Gastrocnemius medialis (tissue), 4 donors: ENCODE results near the gene RBFOX2. TPM values are rescaled to one million over a fixed set of nuclear protein-coding genes. Genes with fewer than 3 reads are reported as not detected.

Experiments used
- ATAC-seq, 2 donors: fragments of 150-250 bp; one replicate each; pipeline ENCODE4 v1.9.1; 2016
- DNase-seq, 2 donors: peaks; one replicate each; pipeline ENCODE4 v3.0.0-alpha.2; 2019
- H3K27ac ChIP-seq, 4 donors: fragments of 200-600 bp; sonication (generic); 1 replicate in 1 of 4; 2 replicates in 3 of 4; pipeline ENCODE4 v1.5.1; 2016 to 2018; ENCODE audit warnings: mild to moderate bottlenecking in 2 of 4, moderate library complexity in 1 of 4
- H3K27me3 ChIP-seq, 3 donors: fragments of 200-600 bp; sonication (generic) in 2 of 3; 1 replicate in 1 of 3; 2 replicates in 2 of 3; pipeline versions ENCODE4 v1.5.1 to v1.6.0; 2016 to 2019; ENCODE audit warnings: mild to moderate bottlenecking in 1 of 3, moderate library complexity in 1 of 3
- H3K36me3 ChIP-seq, 2 donors: fragments of 200-600 bp; sonication (generic) in 1 of 2; one replicate each; pipeline ENCODE4 v1.5.1; 2017 to 2018
- H3K4me1 ChIP-seq, 2 donors: fragments of 200-600 bp; sonication (generic) in 1 of 2; one replicate each; pipeline ENCODE4 v1.5.1; 2016 to 2017; ENCODE audit warnings: mild to moderate bottlenecking in 2 of 2
- H3K4me3 ChIP-seq, 4 donors: fragments of 200-600 bp; sonication (generic) in 3 of 4; 1 replicate in 1 of 4; 2 replicates in 3 of 4; pipeline ENCODE4 v1.5.1; 2016 to 2019; ENCODE audit warnings: mild to moderate bottlenecking in 2 of 4
- H3K9me3 ChIP-seq, 3 donors: fragments of 200-600 bp; sonication (generic) in 2 of 3; 1 replicate in 1 of 3; 2 replicates in 2 of 3; pipeline ENCODE4 v1.5.1; 2016 to 2019
- CTCF ChIP-seq, 5 experiments: fragments of 450-650 bp in 3 of 5; fragments of 200-600 bp in 2 of 5; sonication (generic) in 2 of 5; IDR thresholded peaks in 4 of 5; conservative IDR thresholded peaks in 1 of 5; 1 replicate in 4 of 5; 2 replicates in 1 of 5; pipeline ENCODE4 v1.5.1; 2016 to 2019; ENCODE audit warnings: antibody characterized with exemption in 5 of 5, mild to moderate bottlenecking in 3 of 5, moderate library complexity in 3 of 5
- POLR2A ChIP-seq, 2 donors: fragments of 450-650 bp; IDR thresholded peaks; one replicate each; pipeline ENCODE4 v1.6.1; 2017; ENCODE audit warnings: antibody characterized with exemption in 2 of 2, mild to moderate bottlenecking in 2 of 2, moderate library complexity in 2 of 2
- in situ Hi-C, 4 donors: fragments of 200-750 bp; cut with MboI; loops; one replicate each; pipeline versions ENCODE4 v1.15.0 to v1.8.0; 2017; ENCODE audit warnings: low sequenced_read_pairs in 4 of 4
- intact Hi-C: fragments of 100-400 bp; cut with DNase I; formaldehyde crosslinking; loops from one replicate; pipeline ENCODE4 v1.15.1; 2023; ENCODE audit warnings: low total_unique reads
- total RNA-seq, 4 donors: library from RNA; depleted of rRNA; stranded (reverse); fragments of >200 nt; gene quantifications; one replicate each; pipeline versions ENCODE4 v1.1.0 to v1.2.3, GENCODE V29; 2016

The RBFOX2 gene
- total RNA-seq, 4 donors from 2014 or later = 26.0 to 32.1 (median 28.6) TPM

GRCh38 chr22:35846804-35847203, 181.8 kb downstream of the RBFOX2 start:
- intact Hi-C loops (loop anchor here (10.0 kb wide), 1 partner anchor 532 kb away; no protein-coding TSS in a partner anchor), in situ Hi-C loops (no loop called here)
- Histone ChIP-seq H3K9me3 (no peaks in the 10 kb centered on the region), H3K4me3 (peak overlapping the region in 3 of 4 donors; percentile 26 to 52 (median 47)), H3K36me3 (no peaks in the 10 kb centered on the region), H3K4me1 (peaks cover 57 to 58% of the 10 kb centered on the region in 2 donors), H3K27ac (peak overlapping the region; percentile 82 to 95 (median 92)), H3K27me3 (no peaks in the 10 kb centered on the region)
- TF ChIP-seq CTCF (IDR thresholded peaks at IDR 0.05 in 4 of 5, conservative IDR thresholded peaks at IDR 0.05 in 1 of 5) = no peak
- no peak for TF ChIP-seq POLR2A (IDR thresholded peaks at IDR 0.05)
- no peak for ATAC-seq
- no peak for DNase-seq

GRCh38 chr22:35844886-35845285, 183.7 kb downstream of the RBFOX2 start:
- intact Hi-C loops (loop anchor here (5.0 to 10.0 kb wide), 2 partner anchors 37 to 530 kb away; no protein-coding TSS in a partner anchor), in situ Hi-C loops (no loop called here)
- H3K4me1 ChIP-seq = peaks cover 63 to 68% of the 10 kb centered on the region in 2 donors
- ATAC-seq (no peak), DNase-seq (no peak)
- TF ChIP-seq CTCF (IDR thresholded peaks at IDR 0.05 in 4 of 5, conservative IDR thresholded peaks at IDR 0.05 in 1 of 5) (no peak), POLR2A (IDR thresholded peaks at IDR 0.05) (no peak)
- no peak overlapping the region for H3K4me3 ChIP-seq
- no peaks in the 10 kb centered on the region for H3K9me3 ChIP-seq
- H3K27me3 ChIP-seq = no peaks in the 10 kb centered on the region
- no peaks in the 10 kb centered on the region for H3K36me3 ChIP-seq
- peak overlapping the region; percentile 52 to 94 (median 88) for H3K27ac ChIP-seq

GRCh38 chr22:35842954-35843353, 185.7 kb downstream of the RBFOX2 start:
- DNase-seq (peak in 1 of 2 donors; percentile 59), ATAC-seq (peak; percentile 43 to 76)
- in situ Hi-C loops = no loop called here
- Histone ChIP-seq H3K27ac (peak overlapping the region; percentile 86 to 94 (median 88)), H3K9me3 (no peaks in the 10 kb centered on the region), H3K4me1 (peaks cover 72 to 76% of the 10 kb centered on the region in 2 donors), H3K4me3 (no peak overlapping the region), H3K27me3 (no peaks in the 10 kb centered on the region), H3K36me3 (no peaks in the 10 kb centered on the region)
- TF ChIP-seq CTCF (IDR thresholded peaks at IDR 0.05 in 4 of 5, conservative IDR thresholded peaks at IDR 0.05 in 1 of 5) (peak; percentile 26 to 76 (median 48)), POLR2A (IDR thresholded peaks at IDR 0.05) (no peak)
- intact Hi-C loops = loop anchor here (5.0 to 10.0 kb wide), 2 partner anchors 39 to 528 kb away; no protein-coding TSS in a partner anchor

- no peaks in the 10 kb centered on the region for H3K27me3 ChIP-seq
- in situ Hi-C loops (no loop called here), intact Hi-C loops (loop anchor here (5.0 to 10.0 kb wide), 2 partner anchors 40 to 528 kb away; no protein-coding TSS in a partner anchor)
- TF ChIP-seq CTCF (IDR thresholded peaks at IDR 0.05 in 4 of 5, conservative IDR thresholded peaks at IDR 0.05 in 1 of 5) = no peak
- TF ChIP-seq POLR2A (IDR thresholded peaks at IDR 0.05) = no peak
- no peaks in the 10 kb centered on the region for H3K9me3 ChIP-seq
- DNase-seq (no peak), ATAC-seq (no peak)
- peaks cover 72 to 77% of the 10 kb centered on the region in 2 donors for H3K4me1 ChIP-seq
- H3K4me3 ChIP-seq = no peak overlapping the region
- H3K36me3 ChIP-seq = no peaks in the 10 kb centered on the region
- H3K27ac ChIP-seq = peak overlapping the region; percentile 86 to 94 (median 88)
These were observed 186.1 kb downstream of the RBFOX2 start for GRCh38 chr22:35842519-35842913.
